ENCODE results near the gene LILRA6.
"Not testable (repeated sequence)": the region's sequence is repeated elsewhere in the genome, so short reads cannot be mapped to it uniquely, and the experiment has no call there.

DNA sequence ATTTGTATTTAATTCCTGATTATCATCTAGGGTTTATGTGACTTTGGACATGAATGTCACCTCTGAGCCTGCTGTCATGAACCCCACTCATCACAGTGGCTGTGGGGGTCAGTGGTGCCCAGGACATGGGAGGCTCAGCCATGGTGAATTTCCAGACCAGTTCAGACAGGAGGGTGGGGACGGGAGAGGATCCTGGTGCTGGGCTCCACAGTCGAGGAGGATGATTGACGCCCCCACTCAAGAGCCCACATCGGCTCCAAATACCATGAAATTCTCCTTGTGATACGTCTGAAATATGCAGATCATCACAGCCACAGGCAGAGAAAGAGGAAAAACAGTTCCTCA is 18.7 kb downstream of the LILRA6 start:
- not testable (repeated sequence) for TF ChIP-seq CTCF (IDR thresholded peaks at IDR 0.05 in 4 of 5, conservative IDR thresholded peaks at IDR 0.05 in 1 of 5); POLR2A (IDR thresholded peaks at IDR 0.05)
